K562 (cell line): Measurements from ENCODE around the gene SEC63. TPM values are rescaled to one million over a fixed set of nuclear protein-coding genes. Genes with fewer than 3 reads are reported as not detected.

Experiments
- ATAC-seq: fragments of 200-7000 bp; cut with Tn5 transposase; 3 replicates; pipeline ENCODE4 v1.9.1; 2020; ENCODE audit warnings: moderate library complexity
- BruUV-seq: library from RNA; stranded (reverse); fragments of 400-500 nt; replicated peaks from 2 replicates; lab custom pipeline; 2021; lab: Mats Ljungman, UMichigan
- CTCF ChIA-PET: fragments of 300-600 bp; formaldehyde crosslinking; extraction: SDS; loops from one replicate; lab custom pipeline; 2021; ENCODE audit warnings: low intra/inter-chr PET ratio; lab: Yijun Ruan, JAX
- POLR2A ChIA-PET: fragments of 300-600, 350-650 bp; sonication (Branson Sonifier 250); formaldehyde crosslinking; extraction: SDS; loops from one replicate; lab custom pipeline; 2021; ENCODE audit warnings: antibody characterized with exemption, inconsistent platforms; lab: Yijun Ruan, JAX
- DNase-seq, 4 experiments: peaks; one replicate each; pipeline versions ENCODE4 v3.0.0 to v3.0.0-alpha.2; 2011 to 2018; ENCODE audit warnings: low spot score in 3 of 4, mixed read lengths in 3 of 4; ENCODE audit errors: extremely low read depth in 1 of 4
- FAIRE-seq: peaks from 2 replicates; lab custom pipeline; 2011; peaks lifted over from hg19 to GRCh38; lab: Jason Lieb, UNC
- H2AFZ ChIP-seq: 2 replicates; pipeline ENCODE4 v1.6.0; 2011; ENCODE audit warnings: low read depth, low read length, control low read depth, inconsistent platforms
- H3K27ac ChIP-seq: fragments of 200-600 bp; 3 replicates; pipeline ENCODE4 v1.8.0; 2011; ENCODE audit warnings: low read depth, mild to moderate bottlenecking, control low read depth, inconsistent platforms, low read length, moderate library complexity, mixed read lengths; ENCODE audit errors: extremely low read depth
- H3K27me3 ChIP-seq, 2 experiments: fragments of 300-600 bp in 1 of 2; 2 replicates in 1 of 2; 3 replicates in 1 of 2; pipeline versions ENCODE4 v1.6.0 to v1.8.0; 2011; ENCODE audit warnings: inconsistent platforms in 2 of 2, low read length in 2 of 2, mild to moderate bottlenecking in 1 of 2, mixed read lengths in 1 of 2, moderate library complexity in 1 of 2; ENCODE audit not compliant: control insufficient read depth in 2 of 2, insufficient read depth in 2 of 2
- H3K36me3 ChIP-seq: fragments of 300-600 bp; 3 replicates; pipeline ENCODE4 v1.8.0; 2011; ENCODE audit warnings: mild to moderate bottlenecking, low read length, inconsistent platforms; ENCODE audit not compliant: control insufficient read depth, insufficient read depth
- H3K4me1 ChIP-seq, 2 experiments: fragments of 200-600 bp in 1 of 2; replicated peaks in 1 of 2; 2 replicates in 1 of 2; 3 replicates in 1 of 2; pipeline versions ENCODE4 v1.5.1 to v1.8.0; 2011; ENCODE audit warnings: inconsistent platforms in 2 of 2, low read length in 2 of 2, mild to moderate bottlenecking in 1 of 2, mixed read lengths in 1 of 2, moderate library complexity in 1 of 2; ENCODE audit not compliant: control insufficient read depth in 2 of 2, insufficient read depth in 2 of 2
- H3K4me2 ChIP-seq: 2 replicates; pipeline ENCODE4 v1.6.1; 2011; ENCODE audit warnings: low read length, control low read depth, inconsistent platforms, mixed read lengths; ENCODE audit not compliant: insufficient read depth
- H3K4me3 ChIP-seq: fragments of 200-600 bp; sonication (generic), shearing (Covaris generic); 2 replicates; pipeline ENCODE4 v1.5.1; 2016; ENCODE audit warnings: control low read depth, inconsistent platforms
- H3K79me2 ChIP-seq: fragments of 200-600 bp; 3 replicates; pipeline ENCODE4 v1.8.0; 2011; ENCODE audit warnings: low read length, inconsistent platforms; ENCODE audit not compliant: control insufficient read depth, insufficient read depth
- H3K9ac ChIP-seq, 2 experiments: 2 replicates each; pipeline versions ENCODE4 v1.6.0 to v1.6.1; 2011; ENCODE audit warnings: low read depth in 2 of 2, low read length in 2 of 2, control low read depth in 1 of 2, inconsistent platforms in 1 of 2, mild to moderate bottlenecking in 1 of 2, mixed read lengths in 1 of 2; ENCODE audit not compliant: insufficient read depth in 1 of 2
- H3K9me1 ChIP-seq: one replicate; pipeline ENCODE4 v1.6.0; 2011; ENCODE audit warnings: inconsistent platforms, mild to moderate bottlenecking, low read length, moderate library complexity; ENCODE audit not compliant: control insufficient read depth, insufficient read depth
- H3K9me3 ChIP-seq: replicated peaks from 2 replicates; pipeline ENCODE4 v1.5.1; 2011; ENCODE audit warnings: low read depth, low read length, inconsistent platforms; ENCODE audit not compliant: control insufficient read depth, insufficient read depth
- H4K20me1 ChIP-seq: replicated peaks from 2 replicates; pipeline ENCODE4 v1.6.1; 2011; ENCODE audit warnings: low read length, inconsistent platforms, mixed read lengths; ENCODE audit not compliant: control insufficient read depth, insufficient read depth
- BRD4 ChIP-seq: fragments of 200-600 bp; sonication (generic); IDR thresholded peaks from 2 replicates; pipeline ENCODE4 v1.6.1; 2017; ENCODE audit warnings: inconsistent platforms
- CCAR2 ChIP-seq: fragments of 200-400 bp; formaldehyde crosslinking; IDR thresholded peaks from 2 replicates; pipeline ENCODE4 v1.6.1; 2017; ENCODE audit warnings: mild to moderate bottlenecking, low read depth, low read length
- CHD2 ChIP-seq: IDR thresholded peaks from 2 replicates; pipeline ENCODE4 v1.6.1; 2011; ENCODE audit warnings: low read depth, low read length
- HEY1 ChIP-seq: fragments of 250-450 bp; sonication (Bioruptor Pico); IDR thresholded peaks from 2 replicates; pipeline ENCODE4 v1.5.0; 2020; ENCODE audit warnings: mild to moderate bottlenecking, moderate library complexity, borderline replicate concordance
- LARP7 ChIP-seq: fragments of 450-650 bp; IDR thresholded peaks from 2 replicates; pipeline ENCODE4 v1.6.1; 2016
- SMC3 ChIP-seq: conservative IDR thresholded peaks from 2 replicates; pipeline ENCODE4 v1.6.1; 2011; ENCODE audit warnings: low read depth, low read length, improper control_type of control experiment; ENCODE audit not compliant: insufficient read depth
- ZFP30 ChIP-seq: fragments of 250-450 bp; sonication (Bioruptor Pico); IDR thresholded peaks from 2 replicates; pipeline ENCODE4 v1.8.0; 2022; ENCODE audit warnings: moderate library complexity, mild to moderate bottlenecking, inconsistent platforms, borderline replicate concordance
- ZNF583 ChIP-seq: fragments of 250-450 bp; sonication (Bioruptor Pico); IDR thresholded peaks from 2 replicates; pipeline ENCODE4 v1.4.0; 2020
- WGBS: fragments of 100-300 bp; shearing (Covaris generic); methylation state at CpG from one replicate; pipeline ENCODE4 v1.1.6; 2016; ENCODE audit warnings: low coverage, mixed read lengths; ENCODE audit not compliant: insufficient coverage; ENCODE audit errors: missing lambda C conversion rate; 5-methylcytosine and 5-hydroxymethylcytosine counted together
- in situ Hi-C: fragments of 300-500 bp; cut with MboI; formaldehyde crosslinking; loops from 4 replicates; pipeline ENCODE4 v1.15.0; 2018; ENCODE audit warnings: inconsistent platforms, mixed read lengths
- intact Hi-C: fragments of 100-400 bp; cut with micrococcal nuclease; formaldehyde crosslinking; loops from 2 replicates; pipeline ENCODE4 v1.14.2; 2022
- polyA plus RNA-seq, 8 experiments: library from polyadenylated mRNA; depleted of rRNA in 4 of 8; stranded (reverse) in 5 of 8; unstranded in 3 of 8; fragments of >200 nt; fragmentation: Nextera tagmentation in 2 of 8; fragmentation: Illumina TruSeq in 1 of 8; extraction: Ambion mirVana in 2 of 8; extraction: Trizol in 1 of 8; gene quantifications; 2 replicates each; pipeline versions ENCODE4 v1.2.1 to v1.2.3, GENCODE V29; 2011 to 2014; ENCODE audit warnings: inconsistent platforms in 1 of 8, missing spikeins in 1 of 8
- total RNA-seq, 7 experiments: library from RNA; depleted of rRNA in 6 of 7; stranded (reverse); fragments of >200 nt in 6 of 7; fragmentation: Illumina TruSeq in 2 of 7; extraction: Trizol in 2 of 7; gene quantifications; 2 replicates each; pipeline versions ENCODE4 v1.2.1 to v1.2.3, GENCODE V29; 2011 to 2021; ENCODE audit warnings: low replicate concordance in 1 of 7
- TF ChIP-seq, protein P1 (sequence below): sonication (generic); formaldehyde crosslinking; IDR thresholded peaks from 2 replicates; pipeline ENCODE4 v1.8.0; 2022; ENCODE audit warnings: mild to moderate bottlenecking, missing genetic modification reagents, borderline replicate concordance
- TF ChIP-seq, protein P2 (sequence below): fragments of 250-450 bp; sonication (Bioruptor Pico); IDR thresholded peaks from 2 replicates; pipeline ENCODE4 v1.8.0; 2022; ENCODE audit warnings: moderate library complexity, mild to moderate bottlenecking, inconsistent platforms
- TF ChIP-seq, protein P3 (sequence below), 2 experiments: fragments of 450-650 bp; IDR thresholded peaks; 2 replicates each; pipeline ENCODE4 v1.6.1; 2016; ENCODE audit warnings: mild to moderate bottlenecking in 2 of 2, borderline replicate concordance in 1 of 2, low read depth in 1 of 2, moderate library complexity in 1 of 2

Gene SEC63
- total and polyA plus RNA-seq, 9 of the 15 experiments (the other 6 are each of a cell fraction or from before 2014, with no cell fraction given) = 13.8 to 74.6 (median 28.4) TPM

DNA sequence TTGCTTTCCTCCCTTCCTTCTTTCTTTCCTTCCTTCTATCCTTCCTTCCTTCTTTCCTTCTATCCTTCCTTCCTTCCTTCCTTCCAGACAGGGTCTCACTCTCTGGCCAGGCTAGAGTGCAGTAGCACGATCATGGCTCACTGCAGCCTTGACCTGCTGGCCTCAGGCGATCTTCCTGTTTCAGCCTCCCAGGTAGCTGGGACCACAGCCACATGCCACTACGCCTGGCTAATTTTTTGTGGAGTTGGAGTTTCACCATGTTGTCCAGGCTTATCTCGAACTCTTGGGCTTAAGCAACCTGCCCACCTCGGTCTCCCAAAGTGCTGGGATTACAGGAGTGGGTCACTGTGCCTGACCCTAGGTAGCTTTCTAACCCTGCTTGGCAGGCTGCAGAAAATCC, 12.2 kb upstream of the SEC63 start (continued):
- TF ChIP-seq, protein P1, sequence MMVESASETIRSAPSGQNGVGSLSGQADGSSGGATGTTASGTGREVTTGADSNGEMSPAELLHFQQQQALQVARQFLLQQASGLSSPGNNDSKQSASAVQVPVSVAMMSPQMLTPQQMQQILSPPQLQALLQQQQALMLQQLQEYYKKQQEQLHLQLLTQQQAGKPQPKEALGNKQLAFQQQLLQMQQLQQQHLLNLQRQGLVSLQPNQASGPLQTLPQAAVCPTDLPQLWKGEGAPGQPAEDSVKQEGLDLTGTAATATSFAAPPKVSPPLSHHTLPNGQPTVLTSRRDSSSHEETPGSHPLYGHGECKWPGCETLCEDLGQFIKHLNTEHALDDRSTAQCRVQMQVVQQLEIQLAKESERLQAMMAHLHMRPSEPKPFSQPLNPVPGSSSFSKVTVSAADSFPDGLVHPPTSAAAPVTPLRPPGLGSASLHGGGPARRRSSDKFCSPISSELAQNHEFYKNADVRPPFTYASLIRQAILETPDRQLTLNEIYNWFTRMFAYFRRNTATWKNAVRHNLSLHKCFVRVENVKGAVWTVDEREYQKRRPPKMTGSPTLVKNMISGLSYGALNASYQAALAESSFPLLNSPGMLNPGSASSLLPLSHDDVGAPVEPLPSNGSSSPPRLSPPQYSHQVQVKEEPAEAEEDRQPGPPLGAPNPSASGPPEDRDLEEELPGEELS (CRISPR knock-in tag) = no peak
- no peak for TF ChIP-seq CHD2

DNA sequence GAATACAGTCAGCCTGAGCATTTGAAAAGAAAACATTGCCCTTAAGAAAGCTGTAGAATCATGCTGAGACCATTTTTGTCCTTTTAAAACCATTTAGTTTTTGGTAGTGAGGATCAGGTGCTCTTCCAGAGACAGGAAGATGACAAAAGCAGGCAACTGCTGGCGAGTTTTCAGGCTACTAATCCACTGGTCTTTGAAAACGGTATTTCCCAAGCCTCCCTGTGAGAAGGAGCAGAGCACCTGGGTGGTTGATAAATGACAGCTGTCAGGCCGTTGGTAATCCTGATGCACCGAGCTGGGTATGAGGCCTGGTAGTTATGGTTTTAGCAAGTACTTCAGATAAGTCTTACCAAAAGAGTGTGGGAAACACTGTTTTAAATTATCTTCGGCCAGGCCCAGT, 10.1 kb upstream of the SEC63 start:
- no peaks in the 10 kb centered on the region for H4K20me1 ChIP-seq
- no peak overlapping the region for H3K4me2 ChIP-seq
- in situ Hi-C loops = no loop called here
- ATAC-seq (no peak), DNase-seq (no peak), FAIRE-seq (no peak)
- H3K4me3 ChIP-seq = no peak overlapping the region
- no peak overlapping the region for H3K27ac ChIP-seq
- CTCF ChIA-PET = no interaction called here
- 35% methylated on average over 5 of the region's 5 CpGs for WGBS
- H3K36me3 ChIP-seq = no peaks in the 10 kb centered on the region
- no peaks in the 10 kb centered on the region for H3K27me3 ChIP-seq
- intact Hi-C loops = loop anchor here (10.0 kb wide), 1 partner anchor 293 kb away; no protein-coding TSS in a partner anchor
- no peaks in the 10 kb centered on the region for H3K79me2 ChIP-seq
- H3K9ac ChIP-seq = peak overlapping the region in 1 of 2 experiments; percentile 36; a peak in 1 of 4 replicates
- H3K9me1 ChIP-seq = no peaks in the 10 kb centered on the region
- POLR2A ChIA-PET = interaction anchor here (1.1 kb wide), 1 partner anchor 10 kb away, joined by 3 read pairs; the partner anchor contains the start of gene SEC63
- H3K9me3 ChIP-seq = no peaks in the 10 kb centered on the region
- BruUV-seq = no TSS peak
- H2AFZ ChIP-seq = peak overlapping the region; percentile 54
- peaks cover 0 to 8% of the 10 kb centered on the region in 2 experiments; a peak in 3 of 5 replicates for H3K4me1 ChIP-seq
- no peak for TF ChIP-seq ZFP30 (CRISPR knock-in tag)
- TF ChIP-seq BRD4 = no peak
- TF ChIP-seq ZNF583 (CRISPR knock-in tag) = no peak
- TF ChIP-seq, protein P2, sequence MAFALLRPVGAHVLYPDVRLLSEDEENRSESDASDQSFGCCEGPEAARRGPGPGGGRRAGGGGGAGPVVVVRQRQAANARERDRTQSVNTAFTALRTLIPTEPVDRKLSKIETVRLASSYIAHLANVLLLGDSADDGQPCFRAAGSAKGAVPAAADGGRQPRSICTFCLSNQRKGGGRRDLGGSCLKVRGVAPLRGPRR (CRISPR knock-in tag) = no peak
- TF ChIP-seq LARP7 = no peak
- no peak for TF ChIP-seq CCAR2
- TF ChIP-seq, protein P3, sequence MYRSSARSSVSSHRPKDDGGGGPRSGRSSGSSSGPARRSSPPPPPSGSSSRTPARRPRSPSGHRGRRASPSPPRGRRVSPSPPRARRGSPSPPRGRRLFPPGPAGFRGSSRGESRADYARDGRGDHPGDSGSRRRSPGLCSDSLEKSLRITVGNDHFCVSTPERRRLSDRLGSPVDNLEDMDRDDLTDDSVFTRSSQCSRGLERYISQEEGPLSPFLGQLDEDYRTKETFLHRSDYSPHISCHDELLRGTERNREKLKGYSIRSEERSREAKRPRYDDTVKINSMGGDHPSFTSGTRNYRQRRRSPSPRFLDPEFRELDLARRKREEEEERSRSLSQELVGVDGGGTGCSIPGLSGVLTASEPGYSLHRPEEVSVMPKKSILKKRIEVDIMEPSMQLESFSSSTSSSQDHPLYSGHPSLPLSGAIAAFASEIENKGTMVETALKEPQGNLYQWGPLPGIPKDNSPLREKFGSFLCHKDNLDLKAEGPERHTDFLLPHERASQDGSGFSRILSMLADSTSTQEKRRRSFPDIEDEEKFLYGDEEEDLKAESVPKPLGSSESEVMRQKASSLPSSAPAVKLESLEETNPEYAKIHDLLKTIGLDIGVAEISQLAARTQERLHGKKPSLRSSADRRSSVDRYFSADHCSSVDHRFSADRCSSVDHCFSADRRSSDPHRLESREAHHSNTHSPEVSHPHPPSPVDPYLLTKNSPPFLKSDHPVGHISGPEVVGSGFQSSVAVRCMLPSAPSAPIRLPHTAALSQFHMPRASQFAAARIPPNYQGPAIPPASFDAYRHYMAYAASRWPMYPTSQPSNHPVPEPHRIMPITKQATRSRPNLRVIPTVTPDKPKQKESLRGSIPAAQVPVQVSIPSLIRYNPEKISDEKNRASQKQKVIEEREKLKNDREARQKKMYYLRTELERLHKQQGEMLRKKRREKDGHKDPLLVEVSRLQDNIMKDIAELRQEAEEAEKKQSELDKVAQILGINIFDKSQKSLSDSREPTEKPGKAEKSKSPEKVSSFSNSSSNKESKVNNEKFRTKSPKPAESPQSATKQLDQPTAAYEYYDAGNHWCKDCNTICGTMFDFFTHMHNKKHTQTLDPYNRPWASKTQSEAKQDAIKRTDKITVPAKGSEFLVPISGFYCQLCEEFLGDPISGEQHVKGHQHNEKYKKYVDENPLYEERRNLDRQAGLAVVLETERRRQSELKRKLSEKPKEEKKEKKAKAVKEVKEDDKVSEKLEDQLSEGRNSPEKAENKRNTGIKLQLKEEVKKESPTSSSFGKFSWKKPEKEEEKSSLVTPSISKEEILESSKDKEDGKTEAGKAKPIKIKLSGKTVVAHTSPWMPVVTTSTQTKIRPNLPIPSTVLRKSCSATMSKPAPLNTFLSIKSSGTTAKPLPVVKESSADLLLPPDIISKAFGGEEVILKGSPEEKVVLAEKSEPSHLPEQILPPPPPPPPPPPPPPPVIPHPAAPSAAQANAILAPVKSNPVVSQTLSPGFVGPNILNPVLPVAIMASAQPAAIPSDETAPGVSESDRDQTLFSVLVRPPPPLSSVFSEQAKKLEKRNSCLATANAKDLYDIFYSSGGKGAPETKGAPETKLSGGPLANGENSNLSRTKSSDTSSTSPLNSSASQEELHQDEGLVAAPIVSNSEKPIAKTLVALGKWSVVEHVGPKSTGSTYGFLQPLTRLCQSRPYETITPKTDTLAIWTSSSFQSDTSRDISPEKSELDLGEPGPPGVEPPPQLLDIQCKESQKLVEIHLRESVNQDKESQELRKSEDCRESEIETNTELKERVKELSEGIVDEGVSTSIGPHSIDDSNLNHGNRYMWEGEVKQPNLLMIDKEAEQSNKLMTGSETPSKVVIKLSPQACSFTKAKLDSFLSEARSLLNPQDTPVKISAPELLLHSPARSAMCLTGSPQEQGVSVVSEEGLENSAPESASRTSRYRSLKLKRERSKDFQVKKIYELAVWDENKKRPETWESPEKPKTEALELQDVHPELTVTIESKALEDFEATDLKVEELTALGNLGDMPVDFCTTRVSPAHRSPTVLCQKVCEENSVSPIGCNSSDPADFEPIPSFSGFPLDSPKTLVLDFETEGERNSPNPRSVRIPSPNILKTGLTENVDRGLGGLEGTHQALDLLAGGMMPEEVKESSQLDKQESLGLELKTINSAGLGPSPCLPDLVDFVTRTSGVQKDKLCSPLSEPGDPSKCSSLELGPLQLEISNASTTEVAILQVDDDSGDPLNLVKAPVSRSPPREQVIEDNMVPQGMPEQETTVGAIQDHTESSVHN (IDR thresholded peaks at IDR 0.05; ENCODE audit: borderline replicate concordance in 1 of 2, low read depth in 1 of 2) = no peak
- TF ChIP-seq SMC3 = no peak
- no peak for TF ChIP-seq HEY1 (CRISPR knock-in tag)
